ENCODE data around the gene FGF14. TPM values are rescaled to one million over a fixed set of nuclear protein-coding genes. Genes with fewer than 3 reads are reported as not detected.
"Not testable (repeated sequence)": the region's sequence is repeated elsewhere in the genome, so short reads cannot be mapped to it uniquely, and the experiment has no call there.

Gene FGF14
- total and polyA plus RNA-seq, 2 donors from 2014 or later: 0.47 to 3.3 TPM

GRCh38 chr13:102089722-102090121, 312.1 kb downstream of the FGF14 start:
- intact Hi-C loops (cut with DNase I): no loop called here
- Histone ChIP-seq H3K27ac (ENCODE audit: low read depth in 2 of 2, low read length in 2 of 2) (no peak overlapping the region), H3K9ac (ENCODE audit: low read length in 3 of 3) (no peak overlapping the region), H3K36me3 (ENCODE audit: control insufficient read depth in 2 of 3, insufficient read depth in 3 of 3, low read length in 3 of 3) (no peaks in the 10 kb centered on the region), H3K4me1 (ENCODE audit: control insufficient read depth in 2 of 3, insufficient read depth in 2 of 3, low read depth in 1 of 3, low read length in 3 of 3) (no peaks in the 10 kb centered on the region), H3K27me3 (ENCODE audit: control insufficient read depth, insufficient read depth, low read length) (no peaks in the 10 kb centered on the region), H3K9me3 (ENCODE audit: control insufficient read depth in 2 of 3, insufficient read depth in 1 of 3, low read length in 3 of 3) (no peaks in the 10 kb centered on the region), H3K4me3 (ENCODE audit: low read length in 3 of 3) (no peak overlapping the region)
- DNase-seq (no peak), FAIRE-seq (no peak)
- TF ChIP-seq, protein P1, sequence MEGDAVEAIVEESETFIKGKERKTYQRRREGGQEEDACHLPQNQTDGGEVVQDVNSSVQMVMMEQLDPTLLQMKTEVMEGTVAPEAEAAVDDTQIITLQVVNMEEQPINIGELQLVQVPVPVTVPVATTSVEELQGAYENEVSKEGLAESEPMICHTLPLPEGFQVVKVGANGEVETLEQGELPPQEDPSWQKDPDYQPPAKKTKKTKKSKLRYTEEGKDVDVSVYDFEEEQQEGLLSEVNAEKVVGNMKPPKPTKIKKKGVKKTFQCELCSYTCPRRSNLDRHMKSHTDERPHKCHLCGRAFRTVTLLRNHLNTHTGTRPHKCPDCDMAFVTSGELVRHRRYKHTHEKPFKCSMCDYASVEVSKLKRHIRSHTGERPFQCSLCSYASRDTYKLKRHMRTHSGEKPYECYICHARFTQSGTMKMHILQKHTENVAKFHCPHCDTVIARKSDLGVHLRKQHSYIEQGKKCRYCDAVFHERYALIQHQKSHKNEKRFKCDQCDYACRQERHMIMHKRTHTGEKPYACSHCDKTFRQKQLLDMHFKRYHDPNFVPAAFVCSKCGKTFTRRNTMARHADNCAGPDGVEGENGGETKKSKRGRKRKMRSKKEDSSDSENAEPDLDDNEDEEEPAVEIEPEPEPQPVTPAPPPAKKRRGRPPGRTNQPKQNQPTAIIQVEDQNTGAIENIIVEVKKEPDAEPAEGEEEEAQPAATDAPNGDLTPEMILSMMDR (IDR thresholded peaks at IDR 0.05; ENCODE audit: borderline replicate concordance, extremely low read depth, insufficient read depth): no peak

DNA sequence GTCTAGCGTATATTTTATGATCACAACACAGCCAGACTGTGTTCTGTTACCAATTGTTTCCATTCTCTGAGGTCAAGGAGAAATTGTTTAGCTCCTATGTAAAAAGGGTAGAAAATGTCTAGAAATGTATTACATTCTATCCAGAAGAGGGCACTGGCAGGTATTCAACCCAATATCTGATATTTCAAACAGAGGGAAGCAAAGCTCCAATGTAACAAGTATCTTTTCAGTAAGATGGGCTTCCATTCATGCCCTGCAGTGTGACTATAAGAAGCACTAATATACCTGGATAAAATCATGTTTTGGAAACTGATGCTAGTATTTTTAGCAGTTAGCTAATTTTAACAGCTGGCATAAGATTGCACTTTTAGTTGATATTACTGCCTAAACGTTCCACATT, 312.7 kb downstream of the FGF14 start:
- TF ChIP-seq, protein P1 (IDR thresholded peaks at IDR 0.05; ENCODE audit: borderline replicate concordance, extremely low read depth, insufficient read depth): no peak
- Histone ChIP-seq H3K9me3 (ENCODE audit: control insufficient read depth in 2 of 3, insufficient read depth in 1 of 3, low read length in 3 of 3) (no peaks in the 10 kb centered on the region), H3K36me3 (ENCODE audit: control insufficient read depth in 2 of 3, insufficient read depth in 3 of 3, low read length in 3 of 3) (no peaks in the 10 kb centered on the region), H3K9ac (ENCODE audit: low read length in 3 of 3) (no peak overlapping the region), H3K4me3 (ENCODE audit: low read length in 3 of 3) (no peak overlapping the region), H3K27me3 (ENCODE audit: control insufficient read depth, insufficient read depth, low read length) (no peaks in the 10 kb centered on the region), H3K27ac (ENCODE audit: low read depth in 2 of 2, low read length in 2 of 2) (no peak overlapping the region), H3K4me1 (ENCODE audit: control insufficient read depth in 2 of 3, insufficient read depth in 2 of 3, low read depth in 1 of 3, low read length in 3 of 3) (no peaks in the 10 kb centered on the region)
- no peak for FAIRE-seq
- intact Hi-C loops (cut with DNase I): no loop called here
- peak in 1 of 5 donors; percentile 13 for DNase-seq

DNA sequence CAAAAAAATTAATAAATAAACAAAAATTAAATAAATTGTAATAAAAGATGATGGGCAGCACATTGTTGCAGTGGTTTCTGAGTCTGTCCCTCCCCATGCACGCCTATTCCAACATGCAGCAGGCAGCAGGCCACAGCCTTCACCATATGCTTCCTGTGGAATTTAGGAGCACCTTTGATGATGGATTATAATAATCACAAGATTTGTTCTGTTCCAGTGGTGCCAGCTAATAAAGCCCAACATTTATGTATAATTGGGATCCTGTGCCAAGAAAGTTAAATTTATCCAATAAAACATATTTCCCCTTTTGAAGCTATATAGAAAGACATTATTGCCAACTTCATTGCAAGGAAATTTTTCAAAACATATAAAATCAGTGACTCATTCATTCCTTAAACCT, 328.6 kb downstream of the FGF14 start:
- FAIRE-seq: no peak
- no peaks in the 10 kb centered on the region for H3K36me3 ChIP-seq (ENCODE audit: control insufficient read depth in 2 of 3, insufficient read depth in 3 of 3, low read length in 3 of 3)
- H3K27ac ChIP-seq (ENCODE audit: low read depth in 2 of 2, low read length in 2 of 2): no peak overlapping the region
- no peak overlapping the region for H3K4me3 ChIP-seq (ENCODE audit: low read length in 3 of 3)
- no peak for DNase-seq
- H3K9me3 ChIP-seq (ENCODE audit: control insufficient read depth in 2 of 3, insufficient read depth in 1 of 3, low read length in 3 of 3): no peaks in the 10 kb centered on the region
- TF ChIP-seq, protein P1 (IDR thresholded peaks at IDR 0.05; ENCODE audit: borderline replicate concordance, extremely low read depth, insufficient read depth): no peak
- intact Hi-C loops (cut with DNase I): no loop called here
- no peak overlapping the region for H3K9ac ChIP-seq (ENCODE audit: low read length in 3 of 3)
- no peaks in the 10 kb centered on the region for H3K27me3 ChIP-seq (ENCODE audit: control insufficient read depth, insufficient read depth, low read length)
- no peaks in the 10 kb centered on the region for H3K4me1 ChIP-seq (ENCODE audit: control insufficient read depth in 2 of 3, insufficient read depth in 2 of 3, low read depth in 1 of 3, low read length in 3 of 3)

- Histone ChIP-seq H3K9ac (ENCODE audit: low read length in 3 of 3) (no peak overlapping the region), H3K36me3 (ENCODE audit: control insufficient read depth in 2 of 3, insufficient read depth in 3 of 3, low read length in 3 of 3) (no peaks in the 10 kb centered on the region), H3K27ac (ENCODE audit: low read depth in 2 of 2, low read length in 2 of 2) (no peak overlapping the region), H3K27me3 (ENCODE audit: control insufficient read depth, insufficient read depth, low read length) (no peaks in the 10 kb centered on the region), H3K4me3 (ENCODE audit: low read length in 3 of 3) (no peak overlapping the region), H3K9me3 (ENCODE audit: control insufficient read depth in 2 of 3, insufficient read depth in 1 of 3, low read length in 3 of 3) (no peaks in the 10 kb centered on the region), H3K4me1 (ENCODE audit: control insufficient read depth in 2 of 3, insufficient read depth in 2 of 3, low read depth in 1 of 3, low read length in 3 of 3) (no peaks in the 10 kb centered on the region)
- intact Hi-C loops (cut with DNase I): no loop called here
- FAIRE-seq (no peak), DNase-seq (no peak)
- TF ChIP-seq, protein P1 (IDR thresholded peaks at IDR 0.05; ENCODE audit: borderline replicate concordance, extremely low read depth, insufficient read depth): no peak
Measured at GRCh38 chr13:102071711-102072110, 330.1 kb downstream of the FGF14 start.

GRCh38 chr13:102068323-102068722, 333.5 kb downstream of the FGF14 start:
- H3K27ac ChIP-seq (ENCODE audit: low read depth in 2 of 2, low read length in 2 of 2); H3K4me1 ChIP-seq (ENCODE audit: control insufficient read depth in 2 of 3, insufficient read depth in 2 of 3, low read depth in 1 of 3, low read length in 3 of 3); H3K4me3 ChIP-seq (ENCODE audit: low read length in 3 of 3); FAIRE-seq; H3K36me3 ChIP-seq (ENCODE audit: control insufficient read depth in 2 of 3, insufficient read depth in 3 of 3, low read length in 3 of 3); H3K27me3 ChIP-seq (ENCODE audit: control insufficient read depth, insufficient read depth, low read length); intact Hi-C loops (cut with DNase I); H3K9me3 ChIP-seq (ENCODE audit: control insufficient read depth in 2 of 3, insufficient read depth in 1 of 3, low read length in 3 of 3); H3K9ac ChIP-seq (ENCODE audit: low read length in 3 of 3): not testable (repeated sequence)
- DNase-seq: peak in 1 of 5 donors; percentile 64

Measured in kidney (tissue), 14 donors.